Activated gamma-delta T cell (primary cell): ENCODE measurements around the gene CUL3.
"Not testable (repeated sequence)": the region's sequence is repeated elsewhere in the genome, so short reads cannot be mapped to it uniquely, and the experiment has no call there.

Experiments used
- DNase-seq: peaks from one replicate; lab custom pipeline; 2025; lab: John Stamatoyannopoulos, UW
- total RNA-seq, 2 donors: gene quantifications; one replicate each; lab custom pipeline; 2026; lab: John Stamatoyannopoulos, UW

The CUL3 gene
- total RNA-seq, result 151 to 175 reads per million in 2 donors

DNA sequence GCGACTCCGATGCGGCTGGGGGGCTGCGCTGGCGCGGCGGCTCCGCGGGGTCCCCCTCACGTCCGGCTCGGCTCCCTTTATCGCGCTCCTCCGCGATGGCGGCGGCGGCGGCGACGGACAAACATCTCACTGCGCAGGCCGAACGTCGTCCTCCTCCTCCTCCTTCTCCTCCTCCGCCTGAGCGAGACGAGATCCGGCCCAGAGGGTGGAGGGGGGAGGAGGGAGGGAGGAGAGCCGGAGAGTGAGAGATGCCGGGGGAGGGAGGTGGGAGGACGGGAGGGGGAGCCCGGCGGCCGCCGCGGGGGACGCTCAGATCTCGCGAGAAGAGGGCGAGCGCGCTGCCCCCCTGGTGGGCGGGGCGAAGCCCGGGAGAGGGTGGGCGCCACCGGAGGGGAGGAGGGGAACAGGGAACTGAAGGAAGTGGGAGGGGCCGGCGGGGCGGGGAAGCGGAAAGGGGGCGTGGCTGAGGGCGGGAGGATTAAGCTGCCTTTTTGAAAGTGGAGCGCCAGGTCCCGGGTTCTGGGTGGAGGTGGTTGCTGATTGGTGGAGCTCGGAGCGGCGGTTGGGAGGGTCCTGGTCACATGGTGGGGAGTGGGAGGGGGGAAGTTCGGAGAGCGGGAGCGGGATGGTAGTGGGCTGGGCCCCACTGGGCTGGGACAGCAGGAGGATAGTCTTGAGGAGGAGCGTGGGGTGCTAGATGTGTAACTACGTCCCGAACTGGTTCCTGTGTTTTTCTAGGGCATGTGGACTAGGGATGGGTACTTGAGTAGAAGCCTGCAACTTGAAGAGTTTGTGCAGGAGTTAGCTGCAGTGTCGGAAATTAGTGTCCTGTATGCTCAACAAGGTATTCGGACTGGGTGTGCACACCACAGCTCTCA, at the start of gene CUL3:
TSS of gene CUL3 (minus strand) at position 153 of the 878 bp plus-strand sequence. CDS start 354 bp downstream, outside the sequence.
- DNase-seq, result peak; percentile 98

- no peak for DNase-seq
These were observed 45.7 kb upstream of the CUL3 start for GRCh38 chr2:224630659-224631550.

GRCh38 chr2:224628416-224628815, 43.3 kb upstream of the CUL3 start:
- DNase-seq, result no peak

DNA sequence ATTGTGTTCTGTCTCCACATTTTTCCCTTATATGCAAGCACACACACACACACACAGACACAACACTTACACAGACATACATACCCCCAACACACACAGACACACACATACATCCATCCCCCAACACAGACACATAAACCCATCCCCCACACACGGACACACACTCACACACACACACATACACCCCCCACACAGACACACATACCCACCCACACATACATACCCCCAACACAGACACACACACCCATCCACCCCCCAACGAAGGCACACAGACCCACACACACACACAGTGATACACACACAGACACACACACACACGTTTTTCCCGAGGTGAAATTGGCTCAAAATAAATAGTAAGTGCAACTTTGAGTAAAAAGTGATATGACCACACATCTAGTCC, 41.6 kb upstream of the CUL3 start:
- DNase-seq, result no peak

GRCh38 chr2:224613543-224614286, 28.6 kb upstream of the CUL3 start:
- no peak for DNase-seq

DNA sequence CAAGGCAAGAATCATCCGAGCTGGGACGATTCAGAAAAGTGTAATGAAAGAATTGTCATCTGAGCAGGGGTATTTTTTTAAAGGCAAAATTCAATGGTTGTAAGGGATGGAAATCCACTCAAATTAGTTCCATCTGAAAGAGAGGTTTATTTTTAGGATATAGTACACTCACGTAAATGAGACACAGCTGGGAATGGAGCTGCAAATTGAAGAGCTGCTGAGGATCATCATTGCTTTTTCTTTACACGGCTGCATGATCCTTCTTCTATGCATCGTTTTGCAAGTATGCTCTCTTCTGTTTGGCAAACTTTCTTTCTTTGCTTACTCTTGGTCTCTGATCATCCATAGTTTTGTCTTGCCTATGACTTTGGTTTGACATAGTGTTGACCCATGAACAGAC, 27.4 kb upstream of the CUL3 start:
- DNase-seq, result no peak

- no peak for DNase-seq
These were observed 26.8 kb upstream of the CUL3 start for GRCh38 chr2:224611938-224612337.

- no peak for DNase-seq
These were observed 22.9 kb upstream of the CUL3 start for GRCh38 chr2:224608104-224608503.

- not testable (repeated sequence) for DNase-seq
These were observed 18.8 kb upstream of the CUL3 start for GRCh38 chr2:224603746-224604500.

DNA sequence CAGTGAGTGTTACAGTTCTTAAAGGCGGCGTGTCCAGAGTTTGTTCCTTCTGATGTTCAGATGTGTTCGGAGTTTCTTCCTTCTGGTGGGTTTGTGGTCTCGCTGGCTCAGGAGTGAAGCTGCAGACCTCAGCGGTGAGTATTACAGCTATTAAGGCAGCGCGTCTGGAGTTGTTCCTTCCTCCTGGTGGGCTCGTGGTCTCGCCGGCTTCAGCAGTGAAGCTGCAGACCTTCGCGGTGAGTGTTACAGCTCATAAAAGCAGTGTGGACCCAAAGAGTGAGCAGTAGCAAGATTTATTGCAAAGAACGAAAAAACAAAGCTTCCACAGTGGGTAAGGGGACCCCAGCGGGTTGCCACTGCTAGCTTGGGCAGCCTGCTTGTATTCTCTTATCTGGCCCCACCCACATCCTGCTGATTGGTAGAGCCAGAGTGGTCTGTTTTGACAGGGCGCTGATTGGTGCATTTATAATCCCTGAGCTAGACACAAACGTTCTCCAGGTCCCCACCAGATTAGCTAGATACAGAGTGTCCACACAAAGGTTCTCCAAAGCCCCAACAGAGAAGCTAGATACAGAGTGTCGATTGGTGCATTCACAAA, 17.7 kb upstream of the CUL3 start:
- not testable (repeated sequence) for DNase-seq

DNA sequence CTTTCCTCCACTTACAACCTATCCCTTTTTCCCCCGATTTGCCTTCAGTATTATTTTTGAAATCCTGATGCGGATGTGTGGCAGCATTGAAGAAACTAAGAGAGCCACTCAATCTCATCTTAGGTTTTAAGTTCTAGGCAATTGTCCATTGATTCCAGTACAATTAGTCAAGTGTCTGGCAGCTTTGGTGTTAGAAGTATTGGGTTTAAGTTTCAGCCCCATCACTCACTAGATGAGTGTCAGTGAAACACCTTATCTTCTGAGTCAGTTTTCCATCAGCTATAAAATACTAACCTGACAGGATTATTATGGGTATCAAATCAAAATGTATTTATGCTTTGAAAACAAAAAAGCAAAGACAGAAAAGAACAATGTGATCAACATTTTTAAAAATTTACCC, 16.8 kb upstream of the CUL3 start:
- no peak for DNase-seq

DNA sequence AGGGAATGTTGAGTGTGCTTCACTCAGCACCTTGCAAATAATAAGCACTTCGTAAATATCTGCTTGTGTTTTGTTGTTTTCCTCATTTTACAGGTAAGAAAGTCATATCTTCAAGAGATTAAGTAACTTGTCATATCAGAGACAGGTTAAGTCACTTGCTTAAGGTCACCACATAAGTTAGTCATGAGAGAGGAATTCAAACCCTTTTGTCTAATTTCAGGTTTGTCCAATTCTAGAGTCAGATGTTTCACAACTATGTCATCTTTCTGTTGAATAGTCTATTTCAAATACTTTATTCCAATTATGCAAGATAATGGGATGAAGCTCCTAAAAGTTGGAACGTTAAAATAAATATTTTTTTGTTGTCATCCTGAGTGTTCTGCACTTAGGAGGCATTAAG, 13.5 kb upstream of the CUL3 start:
- no peak for DNase-seq

- DNase-seq, result no peak
These were observed 11.1 kb upstream of the CUL3 start for GRCh38 chr2:224596289-224596688.

GRCh38 chr2:224595518-224595917, 10.4 kb upstream of the CUL3 start:
- DNase-seq, result no peak

GRCh38 chr2:224594840-224595239, 9.7 kb upstream of the CUL3 start:
- DNase-seq, result no peak

GRCh38 chr2:224591220-224591619, 6.1 kb upstream of the CUL3 start:
- DNase-seq, result no peak

DNA sequence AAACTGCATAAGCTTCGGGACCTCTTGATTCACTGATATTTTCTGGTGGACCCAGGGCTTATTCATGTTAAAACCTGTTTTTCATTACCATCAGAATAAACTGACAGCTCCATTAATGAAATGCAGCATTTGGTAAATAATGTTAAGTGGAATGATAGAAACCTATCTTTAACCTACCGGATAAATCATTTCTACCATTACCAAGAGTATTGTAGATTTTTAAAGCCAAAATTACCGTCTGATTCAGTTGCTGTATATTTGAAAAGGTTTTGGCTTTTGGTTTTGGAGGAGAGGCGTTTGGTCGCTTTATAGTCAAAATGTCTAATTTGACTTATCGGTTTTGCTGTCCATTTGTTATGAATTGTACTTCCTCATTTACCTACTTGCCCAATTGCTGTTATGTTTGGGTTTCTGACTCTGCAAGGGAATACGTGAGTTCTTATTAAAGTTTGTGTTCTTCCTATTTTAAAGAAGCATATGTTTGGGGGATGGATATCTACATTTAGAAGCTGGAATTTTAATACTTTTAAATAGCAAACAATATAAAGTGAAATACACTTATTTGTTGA, 1.0 kb upstream of the CUL3 start:
- no peak for DNase-seq

DNA sequence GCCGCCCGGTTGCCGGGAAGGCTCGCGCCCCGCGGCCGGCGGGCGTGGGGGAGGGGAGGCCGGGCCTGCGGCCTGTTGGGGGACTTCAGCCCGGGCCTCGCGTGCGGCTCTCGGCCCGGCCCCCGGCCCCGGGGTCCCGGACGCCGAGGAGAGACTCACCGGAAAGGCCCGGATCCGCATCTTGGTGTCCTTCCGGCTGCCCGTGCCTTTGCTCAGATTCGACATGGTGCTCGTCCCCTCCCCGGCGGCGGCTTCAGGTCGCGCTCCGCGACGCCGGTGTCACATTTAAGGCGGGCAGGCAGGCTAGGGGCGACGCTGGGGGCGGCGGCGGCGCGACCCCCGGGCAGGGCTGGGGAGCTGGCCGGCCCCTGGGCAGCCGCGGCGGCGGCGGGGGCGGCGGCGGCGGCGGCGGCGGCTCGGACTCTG, 365 bp downstream of the CUL3 start:
- DNase-seq, result peak; percentile 50

DNA sequence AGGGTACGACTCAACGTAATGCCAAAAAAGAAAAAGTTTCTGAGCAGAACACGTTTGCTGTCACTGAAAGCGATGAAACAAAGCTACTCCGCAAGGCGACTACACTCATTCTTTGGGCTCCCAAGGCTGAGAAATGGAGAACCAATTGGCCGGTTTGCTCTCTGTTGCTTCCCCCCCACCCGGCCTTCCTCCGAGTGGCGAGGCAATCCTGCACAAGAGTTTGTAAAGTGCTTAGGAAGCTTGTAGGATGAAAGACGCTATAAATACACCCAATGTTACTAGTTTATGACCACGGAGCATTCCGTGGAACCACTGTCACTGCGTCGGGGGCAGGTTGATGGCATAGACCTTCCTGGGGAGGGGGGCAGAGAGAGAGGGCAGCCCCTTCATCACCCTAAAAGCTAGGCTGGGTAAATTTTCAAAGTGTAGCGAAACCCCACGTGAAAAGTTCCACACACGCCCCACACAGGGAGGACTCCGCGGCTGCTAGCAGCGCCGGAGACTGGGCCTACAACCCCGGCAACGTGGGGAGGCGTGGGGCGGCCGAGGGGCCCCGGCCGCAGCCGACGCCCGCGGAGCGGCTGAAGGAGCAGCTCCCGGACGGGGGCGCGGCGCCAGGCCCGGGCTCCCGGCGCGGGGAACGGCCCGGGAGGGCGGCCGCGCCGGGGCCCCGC, 915 bp downstream of the CUL3 start:
- peak; percentile 45 for DNase-seq

GRCh38 chr2:224583033-224583432, 2.1 kb downstream of the CUL3 start:
- DNase-seq, result not testable (repeated sequence)
